Liver (tissue), 9 donors: ENCODE measurements around the gene STARD9. TPM values are rescaled to one million over a fixed set of nuclear protein-coding genes. Genes with fewer than 3 reads are reported as not detected.

Experiments
- DNase-seq: peaks from one replicate; pipeline ENCODE4 v3.0.0-alpha.2; 2017; ENCODE audit warnings: low spot score
- H3K27ac ChIP-seq, 2 donors: one replicate each; pipeline ENCODE4 v1.7.0; 2013; ENCODE audit warnings: inconsistent platforms in 2 of 2, low read length in 2 of 2, control low read depth in 1 of 2, low read depth in 1 of 2, mild to moderate bottlenecking in 1 of 2
- H3K27me3 ChIP-seq, 4 donors: one replicate each; pipeline versions ENCODE4 v1.6.1 to v1.7.0; 2013; ENCODE audit warnings: low read length in 3 of 4, inconsistent platforms in 1 of 4, mild to moderate bottlenecking in 1 of 4, moderate library complexity in 1 of 4; ENCODE audit not compliant: control insufficient read depth in 4 of 4, insufficient read depth in 4 of 4
- H3K36me3 ChIP-seq, 4 donors: one replicate each; pipeline versions ENCODE4 v1.6.1 to v1.7.0; 2013; ENCODE audit warnings: low read length in 3 of 4, mild to moderate bottlenecking in 3 of 4, low read depth in 1 of 4, moderate library complexity in 1 of 4; ENCODE audit not compliant: control insufficient read depth in 4 of 4, insufficient read depth in 3 of 4
- H3K4me1 ChIP-seq, 4 donors: one replicate each; pipeline versions ENCODE4 v1.6.1 to v1.7.0; 2013; ENCODE audit warnings: low read length in 3 of 4, mild to moderate bottlenecking in 3 of 4, moderate library complexity in 1 of 4; ENCODE audit not compliant: control insufficient read depth in 4 of 4, insufficient read depth in 4 of 4
- H3K4me3 ChIP-seq, 3 donors: one replicate each; pipeline versions ENCODE4 v1.6.1 to v1.7.0; 2013; ENCODE audit warnings: low read length in 3 of 3, control low read depth in 1 of 3, low read depth in 1 of 3, mild to moderate bottlenecking in 1 of 3
- H3K9ac ChIP-seq, 2 donors: one replicate each; pipeline ENCODE4 v1.7.0; 2013; ENCODE audit warnings: low read length in 2 of 2, mild to moderate bottlenecking in 2 of 2, moderate library complexity in 2 of 2, control low read depth in 1 of 2, low read depth in 1 of 2
- H3K9me3 ChIP-seq, 4 donors: one replicate each; pipeline versions ENCODE4 v1.6.1 to v1.7.0; 2013; ENCODE audit warnings: low read length in 3 of 4; ENCODE audit not compliant: control insufficient read depth in 4 of 4
- ATF3 ChIP-seq: IDR thresholded peaks from 2 replicates; pipeline ENCODE4 v1.6.1; 2016; ENCODE audit warnings: antibody characterized with exemption
- CTCF ChIP-seq: fragments of 150-350 bp; IDR thresholded peaks from 2 replicates; pipeline ENCODE4 v1.5.1; 2017; ENCODE audit warnings: improper control_type of control experiment, low read depth, low read length; ENCODE audit not compliant: missing input control
- EGR1 ChIP-seq, 2 donors: IDR thresholded peaks; 2 replicates each; pipeline ENCODE4 v1.6.1; 2016 to 2018; ENCODE audit warnings: antibody characterized with exemption in 2 of 2, low read depth in 2 of 2
- FOXA1 ChIP-seq: IDR thresholded peaks from 2 replicates; pipeline ENCODE4 v1.6.1; 2016; ENCODE audit warnings: antibody characterized with exemption
- FOXA2 ChIP-seq: IDR thresholded peaks from 2 replicates; pipeline ENCODE4 v1.6.1; 2016; ENCODE audit warnings: antibody characterized with exemption
- GABPA ChIP-seq, 2 donors: IDR thresholded peaks in 1 of 2; conservative IDR thresholded peaks in 1 of 2; 2 replicates each; pipeline ENCODE4 v1.6.1; 2016; ENCODE audit warnings: antibody characterized with exemption in 2 of 2, mild to moderate bottlenecking in 1 of 2, moderate library complexity in 1 of 2
- HNF4A ChIP-seq, 2 donors: conservative IDR thresholded peaks; 2 replicates each; pipeline ENCODE4 v1.6.1; 2016; ENCODE audit warnings: antibody characterized with exemption in 2 of 2, mild to moderate bottlenecking in 2 of 2
- HNF4G ChIP-seq: IDR thresholded peaks from 2 replicates; pipeline ENCODE4 v1.6.1; 2016; ENCODE audit warnings: antibody characterized with exemption
- JUND ChIP-seq, 2 donors: IDR thresholded peaks; 2 replicates each; pipeline ENCODE4 v1.6.1; 2016; ENCODE audit warnings: antibody characterized with exemption in 2 of 2
- MAX ChIP-seq: IDR thresholded peaks from 2 replicates; pipeline ENCODE4 v1.6.1; 2016; ENCODE audit warnings: antibody characterized with exemption
- NR2F2 ChIP-seq: IDR thresholded peaks from 2 replicates; pipeline ENCODE4 v1.6.1; 2016; ENCODE audit warnings: antibody characterized with exemption
- RAD21 ChIP-seq, 2 donors: IDR thresholded peaks; 2 replicates each; pipeline ENCODE4 v1.6.1; 2016; ENCODE audit warnings: antibody characterized with exemption in 2 of 2, mild to moderate bottlenecking in 2 of 2
- REST ChIP-seq: IDR thresholded peaks from 2 replicates; pipeline ENCODE4 v1.6.1; 2016; ENCODE audit warnings: antibody characterized with exemption, mild to moderate bottlenecking
- RXRA ChIP-seq, 2 donors: IDR thresholded peaks; 2 replicates each; pipeline ENCODE4 v1.6.1; 2017 to 2018; ENCODE audit warnings: antibody characterized with exemption in 2 of 2, mild to moderate bottlenecking in 1 of 2
- SP1 ChIP-seq: IDR thresholded peaks from 2 replicates; pipeline ENCODE4 v1.6.1; 2018; ENCODE audit warnings: antibody characterized with exemption, mild to moderate bottlenecking
- TAF1 ChIP-seq: conservative IDR thresholded peaks from 2 replicates; pipeline ENCODE4 v1.6.1; 2016; ENCODE audit warnings: antibody characterized with exemption, mild to moderate bottlenecking
- YY1 ChIP-seq: IDR thresholded peaks from 2 replicates; pipeline ENCODE4 v1.6.1; 2016; ENCODE audit warnings: antibody characterized with exemption, mild to moderate bottlenecking
- WGBS: extraction: QIAGEN DNeasy Blood & Tissue Kit; methylation state at CpG from one replicate; pipeline ENCODE4 v1.1.7; 2013; 5-methylcytosine and 5-hydroxymethylcytosine counted together
- polyA plus RNA-seq, 2 donors: library from polyadenylated mRNA; stranded (reverse) in 1 of 2; unstranded in 1 of 2; fragments of 200-250 nt in 1 of 2; fragments of >200 nt in 1 of 2; fragmentation: Nextera tagmentation in 1 of 2; extraction: Ambion mirVana in 1 of 2; gene quantifications; one replicate each; pipeline versions ENCODE4 v1.2.1 to v1.2.3, GENCODE V29; 2013 to 2015
- total RNA-seq, 2 donors: library from RNA; depleted of rRNA; stranded (reverse); fragments of >200 nt; gene quantifications; one replicate each; pipeline ENCODE4 v1.2.3, GENCODE V29; 2014
- TF ChIP-seq, protein P1 (sequence below): IDR thresholded peaks from 2 replicates; pipeline ENCODE4 v1.6.1; 2016; ENCODE audit warnings: antibody characterized with exemption
- donor health status: healthy.
- donor health status: healthy.
- donor health status: healthy.
- donor health status: healthy.
- donor health status: healthy.

Gene STARD9
- total and polyA plus RNA-seq, 4 donors: 0.26 to 3.9 (median 0.54) TPM

- Histone ChIP-seq H3K9ac (no peak overlapping the region), H3K27ac (no peak overlapping the region), H3K27me3 (no peaks in the 10 kb centered on the region), H3K9me3 (no peaks in the 10 kb centered on the region), H3K4me3 (no peak overlapping the region), H3K36me3 (peaks cover 4 to 38% (median 30%) of the 10 kb centered on the region in 4 donors), H3K4me1 (no peaks in the 10 kb centered on the region)
- TF ChIP-seq, protein P1, sequence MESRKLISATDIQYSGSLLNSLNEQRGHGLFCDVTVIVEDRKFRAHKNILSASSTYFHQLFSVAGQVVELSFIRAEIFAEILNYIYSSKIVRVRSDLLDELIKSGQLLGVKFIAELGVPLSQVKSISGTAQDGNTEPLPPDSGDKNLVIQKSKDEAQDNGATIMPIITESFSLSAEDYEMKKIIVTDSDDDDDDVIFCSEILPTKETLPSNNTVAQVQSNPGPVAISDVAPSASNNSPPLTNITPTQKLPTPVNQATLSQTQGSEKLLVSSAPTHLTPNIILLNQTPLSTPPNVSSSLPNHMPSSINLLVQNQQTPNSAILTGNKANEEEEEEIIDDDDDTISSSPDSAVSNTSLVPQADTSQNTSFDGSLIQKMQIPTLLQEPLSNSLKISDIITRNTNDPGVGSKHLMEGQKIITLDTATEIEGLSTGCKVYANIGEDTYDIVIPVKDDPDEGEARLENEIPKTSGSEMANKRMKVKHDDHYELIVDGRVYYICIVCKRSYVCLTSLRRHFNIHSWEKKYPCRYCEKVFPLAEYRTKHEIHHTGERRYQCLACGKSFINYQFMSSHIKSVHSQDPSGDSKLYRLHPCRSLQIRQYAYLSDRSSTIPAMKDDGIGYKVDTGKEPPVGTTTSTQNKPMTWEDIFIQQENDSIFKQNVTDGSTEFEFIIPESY: no peak
- TF ChIP-seq YY1 (no peak), HNF4G (no peak), NR2F2 (no peak), FOXA1 (no peak), HNF4A (conservative IDR thresholded peaks at IDR 0.05) (no peak), REST (no peak), FOXA2 (no peak), ATF3 (no peak), CTCF (no peak), MAX (no peak), RAD21 (IDR thresholded peaks at IDR 0.05) (no peak), JUND (IDR thresholded peaks at IDR 0.05) (no peak), GABPA (IDR thresholded peaks at IDR 0.05 in 1 of 2, conservative IDR thresholded peaks at IDR 0.05 in 1 of 2) (no peak), RXRA (IDR thresholded peaks at IDR 0.05) (no peak), TAF1 (no peak), EGR1 (IDR thresholded peaks at IDR 0.05; ENCODE audit: low read depth in 2 of 2) (no peak), SP1 (no peak)
- 94% methylated on average over 6 of the region's 6 CpGs for WGBS
- no peak for DNase-seq
Measured at GRCh38 chr15:42721016-42721415, 145.6 kb downstream of the STARD9 start.
